HG03439 (cell line): ENCODE data around the gene GPR31.

Experiments used
- ATAC-seq: cut with Tn5 transposase; IDR thresholded peaks from one replicate; pipeline ENCODE4 v1.9.1; 2021; ENCODE audit warnings: mild to moderate bottlenecking, moderate library complexity; ENCODE audit not compliant: unreplicated experiment

The GPR31 gene

DNA sequence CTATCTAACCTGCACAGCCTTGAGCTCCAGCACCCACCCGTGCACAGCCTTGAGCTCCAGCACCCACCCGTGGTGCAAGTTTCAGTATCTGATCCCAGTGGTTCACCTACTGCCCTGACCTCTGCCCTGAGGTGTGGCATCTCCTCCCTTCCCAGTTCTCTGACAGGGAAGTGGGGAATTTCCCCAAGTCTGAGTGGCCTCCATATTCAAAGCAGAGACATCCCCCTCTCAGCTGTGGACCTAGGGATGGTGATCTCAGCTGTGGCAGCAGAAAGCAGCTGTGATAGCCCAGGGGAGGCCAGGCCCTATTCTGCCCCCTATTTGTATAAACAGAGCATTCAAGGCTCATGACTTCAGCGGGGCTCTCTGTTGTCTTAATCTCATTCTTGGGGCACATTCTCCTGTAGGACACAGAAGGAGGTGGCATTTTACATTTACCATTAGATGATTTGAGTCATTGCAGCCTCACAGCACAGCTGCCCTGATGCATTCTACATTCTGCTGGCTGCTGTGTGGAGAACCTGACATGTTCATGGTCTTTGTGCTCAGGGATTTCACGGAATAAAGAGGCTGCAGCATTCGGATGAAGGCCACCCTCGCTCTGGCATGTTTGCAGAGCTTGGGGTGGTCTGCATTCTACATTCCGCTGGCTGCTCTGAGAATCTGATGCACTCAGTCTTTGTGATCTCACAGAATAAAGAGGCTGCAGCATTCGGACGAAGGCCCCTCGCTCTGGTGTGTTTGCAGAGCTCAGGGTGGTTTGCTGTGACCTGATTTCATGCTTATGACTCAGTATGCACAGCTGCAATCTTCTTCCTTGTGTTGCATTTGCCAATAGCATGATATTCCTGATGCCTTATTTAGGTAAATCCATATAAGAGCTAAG, 16.9 kb downstream of the GPR31 start:
- no peak for ATAC-seq

GRCh38 chr6:167139761-167140160, 18.0 kb downstream of the GPR31 start:
- ATAC-seq, result no peak

DNA sequence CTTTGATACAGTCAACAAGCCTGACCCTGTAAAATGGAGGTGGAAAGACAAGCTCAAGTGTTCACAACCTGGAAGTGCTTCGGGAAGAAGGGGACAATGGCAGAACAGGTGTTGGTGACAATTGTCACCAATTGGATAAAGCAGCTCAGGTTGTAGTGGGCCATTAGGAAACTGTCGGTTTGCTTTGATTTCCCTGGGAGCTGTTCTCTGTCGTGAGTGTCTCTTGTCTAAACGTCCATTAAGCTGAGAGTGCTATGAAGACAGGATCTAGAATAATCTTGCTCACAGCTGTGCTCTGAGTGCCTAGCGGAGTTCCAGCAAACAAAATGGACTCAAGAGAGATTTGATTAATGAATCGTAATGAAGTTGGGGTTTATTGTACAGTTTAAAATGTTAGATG, 19.9 kb downstream of the GPR31 start:
- no peak for ATAC-seq

DNA sequence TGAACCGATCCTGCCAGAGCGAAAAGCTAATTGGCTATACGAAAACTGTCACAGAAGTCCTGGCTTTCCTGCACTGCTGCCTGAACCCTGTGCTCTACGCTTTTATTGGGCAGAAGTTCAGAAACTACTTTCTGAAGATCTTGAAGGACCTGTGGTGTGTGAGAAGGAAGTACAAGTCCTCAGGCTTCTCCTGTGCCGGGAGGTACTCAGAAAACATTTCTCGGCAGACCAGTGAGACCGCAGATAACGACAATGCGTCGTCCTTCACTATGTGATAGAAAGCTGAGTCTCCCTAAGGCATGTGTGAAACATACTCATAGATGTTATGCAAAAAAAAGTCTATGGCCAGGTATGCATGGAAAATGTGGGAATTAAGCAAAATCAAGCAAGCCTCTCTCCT, 20.7 kb downstream of the GPR31 start:
- ATAC-seq, result no peak

DNA sequence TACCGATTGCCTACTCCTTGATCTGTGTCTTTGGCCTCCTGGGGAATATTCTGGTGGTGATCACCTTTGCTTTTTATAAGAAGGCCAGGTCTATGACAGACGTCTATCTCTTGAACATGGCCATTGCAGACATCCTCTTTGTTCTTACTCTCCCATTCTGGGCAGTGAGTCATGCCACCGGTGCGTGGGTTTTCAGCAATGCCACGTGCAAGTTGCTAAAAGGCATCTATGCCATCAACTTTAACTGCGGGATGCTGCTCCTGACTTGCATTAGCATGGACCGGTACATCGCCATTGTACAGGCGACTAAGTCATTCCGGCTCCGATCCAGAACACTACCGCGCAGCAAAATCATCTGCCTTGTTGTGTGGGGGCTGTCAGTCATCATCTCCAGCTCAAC, 21.4 kb downstream of the GPR31 start:
- ATAC-seq, result no peak

- ATAC-seq, result no peak
These were observed 23.1 kb downstream of the GPR31 start for GRCh38 chr6:167134448-167135328.

GRCh38 chr6:167130712-167131684, 26.8 kb downstream of the GPR31 start:
- ATAC-seq, result no peak

DNA sequence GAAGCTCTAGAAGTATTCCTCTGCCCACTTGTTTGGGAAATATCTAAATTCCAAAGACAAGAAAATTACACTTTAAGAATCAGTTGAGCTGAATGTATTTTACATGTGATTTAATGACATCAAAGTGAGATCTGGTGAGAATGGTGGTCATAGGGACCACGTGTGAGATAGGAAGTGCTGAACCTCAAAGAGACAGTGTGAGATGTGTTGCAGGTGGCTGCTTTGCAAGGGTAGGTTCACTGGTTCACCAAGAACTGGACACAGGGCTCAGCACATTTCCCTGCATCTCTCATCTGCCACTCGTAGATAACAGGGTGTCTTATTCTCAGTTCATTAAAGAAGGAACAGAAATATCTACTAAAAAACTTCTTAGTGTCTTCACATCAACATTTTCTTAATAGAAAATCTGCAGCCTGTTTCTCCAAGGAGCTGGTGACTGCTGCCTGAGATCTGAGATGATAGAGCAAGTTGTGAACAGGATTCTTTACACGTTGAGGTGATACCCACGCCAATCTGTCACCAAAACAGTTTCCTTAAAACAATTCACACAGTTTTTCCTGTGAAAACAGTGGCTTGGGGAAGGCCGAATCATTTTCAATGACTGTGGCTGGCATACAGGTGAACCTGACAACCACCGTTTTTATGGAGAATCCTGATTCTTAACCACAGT, 27.6 kb downstream of the GPR31 start:
- no peak for ATAC-seq

DNA sequence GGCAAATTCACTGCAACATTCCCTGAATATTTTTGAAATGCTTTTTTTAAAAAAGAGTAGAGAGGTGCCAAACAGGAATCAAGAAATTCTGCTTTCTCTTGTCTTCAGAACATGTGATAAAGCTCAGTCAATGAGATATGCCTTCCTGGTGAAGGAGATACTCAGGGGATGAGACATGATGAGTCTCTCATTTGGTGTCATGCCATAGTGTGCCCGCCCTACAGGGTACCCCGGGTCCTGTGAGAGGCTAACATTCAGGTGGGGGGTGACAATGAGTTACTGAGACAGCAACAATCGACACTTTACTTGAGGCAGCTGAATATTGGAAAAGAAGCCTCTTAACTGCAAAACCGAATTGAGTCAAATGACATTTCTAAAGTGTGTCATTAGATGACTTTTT, 28.2 kb downstream of the GPR31 start:
- ATAC-seq, result no peak

GRCh38 chr6:167129159-167129558, 28.6 kb downstream of the GPR31 start:
- ATAC-seq, result no peak

DNA sequence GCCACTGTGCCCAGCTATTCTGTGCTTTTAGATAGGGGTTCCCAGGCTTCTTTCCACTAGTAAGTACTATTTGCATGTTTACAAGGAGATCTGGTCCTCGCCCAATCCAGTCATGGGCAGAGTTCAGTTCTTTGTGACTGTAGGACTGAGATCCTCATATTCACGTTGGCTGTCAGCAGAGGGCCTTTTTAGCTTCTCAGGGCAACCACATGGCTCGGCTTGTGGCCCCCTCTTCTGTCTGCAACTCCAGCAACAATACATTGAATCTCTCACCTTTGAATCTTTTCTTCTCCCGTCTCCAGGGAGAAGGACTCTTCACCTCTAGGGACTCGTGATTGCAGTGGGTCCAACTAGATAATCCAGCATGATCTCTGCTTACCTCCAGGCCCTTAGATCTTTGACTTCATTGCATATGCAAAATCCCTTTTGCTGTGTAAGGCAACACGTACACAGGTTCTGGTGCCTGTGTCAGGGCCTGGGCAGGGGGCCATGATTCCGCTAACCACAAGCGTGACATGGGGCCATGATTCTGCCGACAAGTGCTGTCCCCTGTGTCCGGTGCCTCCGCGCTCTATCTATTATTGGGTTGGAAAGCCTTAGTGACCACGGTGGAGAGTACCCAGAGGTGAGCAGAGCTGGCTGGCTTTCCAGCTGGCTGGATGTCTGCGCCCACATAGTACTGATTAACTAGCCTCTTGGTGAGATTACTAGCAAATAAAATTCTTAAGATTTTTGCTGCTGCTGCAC, 29.8 kb downstream of the GPR31 start:
- ATAC-seq, result no peak

DNA sequence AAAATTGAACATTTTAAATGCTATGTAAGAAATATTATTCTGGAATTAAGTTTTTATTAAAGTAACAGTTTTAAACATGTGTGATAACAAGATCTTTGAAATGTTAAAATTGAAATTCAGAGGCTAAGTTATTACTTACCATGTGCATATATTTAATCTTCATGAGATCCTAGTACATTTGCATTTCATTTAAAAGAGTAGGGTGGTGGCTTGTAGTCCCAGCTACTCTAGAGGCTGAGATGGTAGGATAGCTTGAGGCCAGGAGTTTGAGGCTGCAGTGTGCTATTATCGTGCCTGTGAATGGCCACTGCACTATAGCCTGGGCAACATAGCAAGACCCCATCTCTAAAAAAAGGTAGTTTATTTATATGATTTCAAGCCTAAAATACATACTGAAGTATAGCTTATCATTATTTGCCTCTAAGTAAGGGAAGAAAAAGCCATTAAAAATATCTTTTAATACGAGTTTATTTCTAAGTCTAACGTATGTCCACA, 31.9 kb downstream of the GPR31 start:
- ATAC-seq, result no peak

- ATAC-seq, result no peak
These were observed 32.4 kb downstream of the GPR31 start for GRCh38 chr6:167125410-167125809.

DNA sequence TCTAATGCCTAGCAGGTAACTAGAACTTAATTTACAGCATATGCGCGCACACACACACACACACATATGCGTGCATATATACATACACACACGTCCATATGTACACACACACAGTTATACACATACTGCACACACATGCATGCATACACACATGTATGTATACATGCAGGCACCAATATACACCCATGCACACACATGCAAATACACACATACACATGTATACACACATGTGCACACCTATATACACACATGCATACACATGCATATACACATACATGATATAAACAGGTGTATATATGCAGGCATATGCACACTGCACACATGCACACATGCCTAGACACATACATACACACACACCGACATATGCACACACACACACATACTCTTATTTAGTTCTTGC, 33.0 kb downstream of the GPR31 start:
- ATAC-seq, result no peak

- no peak for ATAC-seq
These were observed 34.7 kb downstream of the GPR31 start, which contains the start of gene CCR6 for GRCh38 chr6:167122827-167123657. Gene CCR6, plus strand, starts transcription at chr6:167123096. Its CDS starts 13,039 bp downstream, at chr6:167136135.

DNA sequence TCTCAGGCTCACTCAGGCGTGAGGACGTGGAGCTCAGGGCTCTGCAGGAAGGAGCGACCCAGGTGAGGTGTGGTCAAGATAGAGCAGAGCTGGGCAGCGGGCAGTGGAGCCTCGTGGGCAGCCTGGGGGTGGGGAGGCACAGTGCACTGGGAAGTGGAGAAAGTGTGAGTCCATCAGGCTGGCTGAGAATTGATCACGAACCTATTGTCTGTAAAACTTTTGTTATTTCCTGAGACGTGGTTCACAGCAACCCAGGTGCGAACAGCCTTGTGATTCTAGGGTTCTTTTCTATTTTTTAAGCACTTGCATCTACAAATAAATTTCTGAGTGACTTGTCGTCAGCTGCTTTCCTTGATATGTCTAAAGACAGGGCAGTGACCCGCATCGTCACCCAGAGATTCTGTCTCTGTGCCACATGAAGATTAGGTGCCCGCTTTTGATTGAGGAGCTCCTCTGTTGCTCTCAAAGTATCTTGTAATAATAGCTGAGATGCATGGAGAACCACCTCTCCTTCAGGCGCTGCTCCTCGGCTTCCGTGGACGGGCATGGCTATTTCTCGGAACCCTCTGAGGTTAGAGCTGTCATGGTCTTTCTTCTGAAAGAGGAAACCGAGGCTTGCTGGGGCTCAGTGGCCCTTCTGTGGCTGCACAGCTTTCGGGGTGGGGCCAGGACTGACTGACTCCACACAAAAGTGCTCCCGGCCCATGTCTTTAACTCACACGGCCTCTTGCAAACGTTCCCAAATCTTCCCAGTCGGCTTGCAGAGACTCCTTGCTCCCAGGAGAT, 35.5 kb downstream of the GPR31 start:
- ATAC-seq, result no peak

GRCh38 chr6:167121335-167121841, 36.4 kb downstream of the GPR31 start:
- no peak for ATAC-seq

- no peak for ATAC-seq
These were observed 37.2 kb downstream of the GPR31 start for GRCh38 chr6:167120583-167120903.
